ENCODE results near the gene KCNG4.

DNA sequence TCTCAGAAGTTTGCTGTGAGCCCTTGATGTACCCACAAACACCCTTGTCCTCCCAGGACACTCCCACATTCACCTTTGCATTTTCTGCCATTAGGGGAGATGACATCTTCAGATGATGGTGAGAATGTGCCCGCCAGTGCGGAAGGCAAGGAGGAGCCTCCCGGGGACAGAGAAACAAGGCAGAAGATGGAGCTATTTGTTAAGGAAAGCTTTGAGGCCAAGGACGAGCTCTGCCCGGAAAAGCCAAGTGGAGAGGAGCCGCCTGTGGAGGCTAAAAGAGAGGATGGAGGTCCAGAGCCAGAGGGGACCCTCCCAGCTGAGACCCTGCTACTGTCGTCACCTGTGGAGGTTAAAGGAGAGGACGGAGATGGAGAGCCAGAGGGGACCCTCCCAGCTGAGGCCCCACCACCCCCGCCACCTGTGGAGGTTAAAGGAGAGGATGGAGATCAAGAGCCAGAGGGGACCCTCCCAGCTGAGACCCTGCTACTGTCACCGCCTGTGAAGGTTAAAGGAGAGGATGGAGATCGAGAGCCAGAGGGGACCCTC is 70.0 kb downstream of the KCNG4 start:
- TF ChIP-seq, protein P1, sequence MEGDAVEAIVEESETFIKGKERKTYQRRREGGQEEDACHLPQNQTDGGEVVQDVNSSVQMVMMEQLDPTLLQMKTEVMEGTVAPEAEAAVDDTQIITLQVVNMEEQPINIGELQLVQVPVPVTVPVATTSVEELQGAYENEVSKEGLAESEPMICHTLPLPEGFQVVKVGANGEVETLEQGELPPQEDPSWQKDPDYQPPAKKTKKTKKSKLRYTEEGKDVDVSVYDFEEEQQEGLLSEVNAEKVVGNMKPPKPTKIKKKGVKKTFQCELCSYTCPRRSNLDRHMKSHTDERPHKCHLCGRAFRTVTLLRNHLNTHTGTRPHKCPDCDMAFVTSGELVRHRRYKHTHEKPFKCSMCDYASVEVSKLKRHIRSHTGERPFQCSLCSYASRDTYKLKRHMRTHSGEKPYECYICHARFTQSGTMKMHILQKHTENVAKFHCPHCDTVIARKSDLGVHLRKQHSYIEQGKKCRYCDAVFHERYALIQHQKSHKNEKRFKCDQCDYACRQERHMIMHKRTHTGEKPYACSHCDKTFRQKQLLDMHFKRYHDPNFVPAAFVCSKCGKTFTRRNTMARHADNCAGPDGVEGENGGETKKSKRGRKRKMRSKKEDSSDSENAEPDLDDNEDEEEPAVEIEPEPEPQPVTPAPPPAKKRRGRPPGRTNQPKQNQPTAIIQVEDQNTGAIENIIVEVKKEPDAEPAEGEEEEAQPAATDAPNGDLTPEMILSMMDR (IDR thresholded peaks at IDR 0.05): no peak
- TF ChIP-seq EP300 (IDR thresholded peaks at IDR 0.05) (no peak), POLR2A (IDR thresholded peaks at IDR 0.05) (no peak)

All from ovary (tissue), 3 donors.